Activated CD4-positive, alpha-beta T cell treated with anti-CD3 and anti-CD28 coated beads for 36 hours (primary cell): ENCODE results near the gene CBX8. TPM values are rescaled to one million over a fixed set of nuclear protein-coding genes. Genes with fewer than 3 reads are reported as not detected.

Experiments used
- ATAC-seq: fragments of 200-7000 bp; cut with Tn5 transposase; one replicate; pipeline ENCODE4 v1.10.0; 2021; ENCODE audit warnings: mild to moderate bottlenecking, moderate library complexity
- CTCF ChIA-PET: fragments of 350-600 bp; sonication (Branson Sonifier 250); formaldehyde crosslinking; loops from one replicate; lab custom pipeline; 2021; ENCODE audit warnings: antibody characterized with exemption; lab: Charles Lee
- POLR2A ChIA-PET: fragments of 350-600 bp; sonication (Branson Sonifier 250); formaldehyde crosslinking; loops from one replicate; lab custom pipeline; 2021; ENCODE audit warnings: antibody characterized with exemption, inconsistent platforms; lab: Charles Lee
- DNase-seq: peaks from one replicate; pipeline ENCODE4 v3.0.0-alpha.2; 2020
- H3K27ac Mint-ChIP-seq: one replicate; pipeline ENCODE4 v1.8.0; 2021; ENCODE audit warnings: mixed read lengths
- H3K27me3 Mint-ChIP-seq: one replicate; pipeline ENCODE4 v1.8.0; 2021; ENCODE audit warnings: mixed read lengths
- H3K36me3 Mint-ChIP-seq: one replicate; pipeline ENCODE4 v1.8.0; 2021; ENCODE audit warnings: low read depth, mixed read lengths
- H3K4me1 Mint-ChIP-seq: one replicate; pipeline ENCODE4 v1.8.0; 2021; ENCODE audit warnings: mixed read lengths
- H3K4me3 Mint-ChIP-seq: one replicate; pipeline ENCODE4 v1.8.0; 2021; ENCODE audit warnings: mild to moderate bottlenecking, moderate library complexity, mixed read lengths
- H3K9me3 Mint-ChIP-seq: one replicate; pipeline ENCODE4 v1.8.0; 2021; ENCODE audit warnings: low read depth, mixed read lengths
- intact Hi-C, 2 experiments: fragments of 100-400 bp; cut with DNase I in 1 of 2; cut with micrococcal nuclease in 1 of 2; formaldehyde crosslinking; loops; one replicate each; pipeline versions ENCODE4 v1.14.2 to v1.15.1; 2022 to 2024; cut with DNase I, micrococcal nuclease
- total RNA-seq, 2 experiments: library from RNA; stranded (reverse); gene quantifications; one replicate each; pipeline ENCODE4 v1.2.3, GENCODE V29; 2021

The CBX8 gene
- total RNA-seq, 2 experiments from 2014 or later, result 4.7 to 6.0 TPM

GRCh38 chr17:79788989-79789942 lies 7.6 kb downstream of the CBX8 start:
- POLR2A ChIA-PET, result interaction anchor here (0.5 kb wide), 1 partner anchor 24 kb away, joined by 3 read pairs; no protein-coding TSS in a partner anchor
- ATAC-seq (no peak), DNase-seq (no peak)
- Mint-ChIP-seq H3K9me3 (no peaks in the 10 kb centered on the region), H3K27ac (no peak overlapping the region), H3K4me1 (peaks cover 4% of the 10 kb centered on the region), H3K27me3 (peaks cover 49% of the 10 kb centered on the region), H3K36me3 (no peaks in the 10 kb centered on the region), H3K4me3 (no peak overlapping the region)
- CTCF ChIA-PET, result interaction anchor here (0.6 to 1.5 kb wide), 15 partner anchors 8 to 407 kb away, joined by 3 to 6 read pairs (median 3); partner anchors contain the start of gene CBX8
- intact Hi-C loops, result no loop called here

- Mint-ChIP-seq H3K27me3 (peaks cover 46% of the 10 kb centered on the region), H3K36me3 (no peaks in the 10 kb centered on the region), H3K27ac (no peak overlapping the region), H3K4me3 (no peak overlapping the region), H3K4me1 (peaks cover 4% of the 10 kb centered on the region), H3K9me3 (no peaks in the 10 kb centered on the region)
- ChIA-PET POLR2A (interaction anchor here (0.5 kb wide), 1 partner anchor 23 kb away, joined by 3 read pairs; no protein-coding TSS in a partner anchor), CTCF (interaction anchor here (0.8 to 1.5 kb wide), 8 partner anchors 9 to 205 kb away, joined by 3 to 6 read pairs (median 4); partner anchors contain the start of gene CBX8)
- ATAC-seq (no peak), DNase-seq (no peak)
- intact Hi-C loops, result no loop called here
Observed at GRCh38 chr17:79788455-79788854, 8.4 kb downstream of the CBX8 start.

GRCh38 chr17:79786930-79787643 lies 9.8 kb downstream of the CBX8 start:
- H3K36me3 Mint-ChIP-seq, result no peaks in the 10 kb centered on the region
- H3K4me3 Mint-ChIP-seq, result no peak overlapping the region
- H3K27me3 Mint-ChIP-seq, result peaks cover 47% of the 10 kb centered on the region
- no peak for ATAC-seq
- intact Hi-C loops, result no loop called here
- POLR2A ChIA-PET, result no interaction called here
- H3K4me1 Mint-ChIP-seq, result peaks cover 4% of the 10 kb centered on the region
- CTCF ChIA-PET, result interaction anchor here (0.7 to 1.4 kb wide), 3 partner anchors 129 to 477 kb away, joined by 3 to 4 read pairs (median 4); no protein-coding TSS in a partner anchor
- DNase-seq, result no peak
- no peak overlapping the region for H3K27ac Mint-ChIP-seq
- H3K9me3 Mint-ChIP-seq, result no peaks in the 10 kb centered on the region

DNA sequence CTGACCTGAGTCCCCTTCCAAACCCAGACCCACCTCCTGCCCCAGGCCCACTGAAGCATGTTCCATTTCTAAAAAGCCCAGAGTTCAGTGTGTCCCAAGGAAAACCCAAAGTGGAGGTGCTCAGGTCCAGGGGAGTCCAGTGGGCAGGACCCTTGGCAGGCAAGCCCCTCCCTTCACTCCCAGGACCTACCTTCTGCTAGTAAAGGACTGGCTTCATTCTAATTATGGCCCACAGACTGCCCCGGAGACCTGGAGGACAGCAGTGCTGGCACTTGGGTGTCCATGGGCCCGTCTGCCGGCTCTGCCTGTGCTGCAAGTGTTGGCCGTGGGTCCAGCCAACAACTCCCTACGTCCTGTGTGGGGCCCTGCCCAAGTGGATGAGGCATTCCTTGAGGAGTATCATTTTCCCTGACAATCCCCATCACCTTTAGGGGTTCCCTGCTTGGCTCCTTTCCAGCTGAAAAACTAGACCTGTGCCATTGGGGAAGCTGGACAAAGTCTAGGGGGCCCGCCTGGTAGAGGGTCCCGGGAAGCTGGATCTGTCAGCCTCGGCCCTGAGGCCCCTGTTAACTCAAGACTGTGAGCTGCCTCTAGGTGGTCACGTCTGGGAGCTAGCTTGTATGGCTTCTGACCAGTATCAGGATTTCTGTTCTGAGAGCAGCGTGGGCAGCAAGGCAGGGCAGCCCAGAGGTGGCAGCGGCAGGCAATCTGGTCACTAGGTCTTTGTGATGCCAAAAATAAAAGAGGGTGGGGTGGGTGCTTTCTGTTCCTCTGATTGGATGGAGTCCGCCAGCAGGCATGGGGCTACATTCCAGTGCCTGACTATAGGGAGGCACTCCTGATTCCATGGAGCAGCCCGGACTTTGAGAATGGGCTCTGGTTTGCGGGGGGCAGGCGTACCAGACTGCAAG lies 10.7 kb downstream of the CBX8 start:
- CTCF ChIA-PET, result interaction anchor here (0.7 to 1.4 kb wide), 3 partner anchors 9 to 478 kb away, joined by 4 read pairs; no protein-coding TSS in a partner anchor
- intact Hi-C loops, result no loop called here
- Mint-ChIP-seq H3K4me1 (peaks cover 5% of the 10 kb centered on the region), H3K27me3 (peaks cover 46% of the 10 kb centered on the region), H3K27ac (no peak overlapping the region), H3K36me3 (no peaks in the 10 kb centered on the region), H3K4me3 (no peak overlapping the region), H3K9me3 (no peaks in the 10 kb centered on the region)
- no peak for DNase-seq
- POLR2A ChIA-PET, result no interaction called here
- ATAC-seq, result no peak

DNA sequence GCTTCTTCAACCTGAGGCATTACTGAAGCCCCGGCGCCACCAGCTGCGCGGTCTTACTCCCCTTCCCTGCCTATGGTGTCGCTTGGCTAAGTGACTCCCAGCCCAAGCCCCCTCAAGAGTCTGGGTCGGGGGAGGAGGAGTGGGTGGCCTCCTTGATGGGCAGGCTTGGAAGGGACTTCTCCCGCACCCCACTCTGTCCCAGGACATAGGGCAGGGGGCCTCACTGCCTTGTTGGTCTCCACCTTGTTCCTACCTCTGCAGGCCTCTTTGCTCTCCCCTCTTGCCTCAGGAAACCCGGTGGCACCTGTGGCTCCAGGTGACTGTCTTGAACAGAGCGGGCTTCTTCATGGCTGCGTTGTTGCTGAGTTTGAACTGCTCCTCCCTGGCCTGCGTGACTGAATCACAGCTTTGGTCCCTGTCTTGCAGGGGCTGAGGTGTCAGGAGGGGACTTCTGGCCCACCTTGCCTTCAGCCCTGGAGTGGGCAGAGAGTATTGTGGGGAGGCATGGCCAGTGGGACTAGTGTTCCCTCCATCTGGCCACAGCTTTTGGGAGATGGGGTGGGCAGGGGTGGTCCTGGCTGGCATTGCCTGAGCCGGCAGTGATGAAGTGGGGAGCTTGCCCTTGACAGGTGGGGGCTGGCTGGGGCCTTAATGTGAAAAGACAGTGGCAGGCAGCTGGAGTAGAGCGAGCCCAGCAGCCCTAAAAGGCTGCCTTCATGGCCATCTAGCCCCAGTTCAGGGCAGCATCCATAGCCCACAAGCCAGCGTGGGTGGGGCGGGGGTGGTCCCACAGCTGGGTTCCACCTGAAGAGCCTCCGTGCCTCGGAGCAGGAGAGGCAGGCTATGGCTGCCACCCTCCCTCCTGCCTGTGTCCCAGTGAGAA lies 11.6 kb downstream of the CBX8 start:
- Mint-ChIP-seq H3K4me1 (peaks cover 2% of the 10 kb centered on the region), H3K27ac (no peak overlapping the region), H3K4me3 (no peak overlapping the region), H3K27me3 (peaks cover 47% of the 10 kb centered on the region), H3K36me3 (no peaks in the 10 kb centered on the region), H3K9me3 (no peaks in the 10 kb centered on the region)
- DNase-seq (no peak), ATAC-seq (no peak)
- ChIA-PET CTCF (interaction anchor here (0.6 kb wide), 2 partner anchors 39 to 1603 kb away, joined by 3 read pairs; no protein-coding TSS in a partner anchor), POLR2A (interaction anchor here (0.5 kb wide), 1 partner anchor 253 kb away, joined by 5 read pairs; no protein-coding TSS in a partner anchor)
- intact Hi-C loops, result no loop called here

GRCh38 chr17:79784353-79785016 lies 12.4 kb downstream of the CBX8 start:
- CTCF ChIA-PET, result interaction anchor here (0.6 kb wide), 2 partner anchors 39 to 1602 kb away, joined by 3 read pairs; no protein-coding TSS in a partner anchor
- Mint-ChIP-seq H3K27me3 (peaks cover 52% of the 10 kb centered on the region), H3K36me3 (no peaks in the 10 kb centered on the region), H3K4me1 (peaks cover 2% of the 10 kb centered on the region), H3K9me3 (no peaks in the 10 kb centered on the region), H3K4me3 (no peak overlapping the region), H3K27ac (no peak overlapping the region)
- POLR2A ChIA-PET, result no interaction called here
- intact Hi-C loops, result no loop called here
- no peak for DNase-seq
- ATAC-seq, result no peak

DNA sequence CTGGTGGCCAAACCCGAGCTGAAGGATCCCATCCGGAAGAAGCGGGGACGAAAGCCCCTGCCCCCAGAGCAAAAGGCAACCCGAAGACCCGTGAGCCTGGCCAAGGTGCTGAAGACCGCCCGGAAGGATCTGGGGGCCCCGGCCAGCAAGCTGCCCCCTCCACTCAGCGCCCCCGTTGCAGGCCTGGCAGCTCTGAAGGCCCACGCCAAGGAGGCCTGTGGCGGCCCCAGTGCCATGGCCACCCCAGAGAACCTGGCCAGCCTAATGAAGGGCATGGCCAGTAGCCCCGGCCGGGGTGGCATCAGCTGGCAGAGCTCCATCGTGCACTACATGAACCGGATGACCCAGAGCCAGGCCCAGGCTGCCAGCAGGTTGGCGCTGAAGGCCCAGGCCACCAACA lies 13.0 kb downstream of the CBX8 start:
- POLR2A ChIA-PET, result no interaction called here
- peaks cover 53% of the 10 kb centered on the region for H3K27me3 Mint-ChIP-seq
- H3K27ac Mint-ChIP-seq, result no peak overlapping the region
- no peaks in the 10 kb centered on the region for H3K36me3 Mint-ChIP-seq
- H3K4me1 Mint-ChIP-seq, result peaks cover 4% of the 10 kb centered on the region
- DNase-seq (no peak), ATAC-seq (no peak)
- no peaks in the 10 kb centered on the region for H3K9me3 Mint-ChIP-seq
- H3K4me3 Mint-ChIP-seq, result no peak overlapping the region
- intact Hi-C loops, result no loop called here
- CTCF ChIA-PET, result interaction anchor here (0.6 kb wide), 1 partner anchor 20 kb away, joined by 4 read pairs; no protein-coding TSS in a partner anchor

DNA sequence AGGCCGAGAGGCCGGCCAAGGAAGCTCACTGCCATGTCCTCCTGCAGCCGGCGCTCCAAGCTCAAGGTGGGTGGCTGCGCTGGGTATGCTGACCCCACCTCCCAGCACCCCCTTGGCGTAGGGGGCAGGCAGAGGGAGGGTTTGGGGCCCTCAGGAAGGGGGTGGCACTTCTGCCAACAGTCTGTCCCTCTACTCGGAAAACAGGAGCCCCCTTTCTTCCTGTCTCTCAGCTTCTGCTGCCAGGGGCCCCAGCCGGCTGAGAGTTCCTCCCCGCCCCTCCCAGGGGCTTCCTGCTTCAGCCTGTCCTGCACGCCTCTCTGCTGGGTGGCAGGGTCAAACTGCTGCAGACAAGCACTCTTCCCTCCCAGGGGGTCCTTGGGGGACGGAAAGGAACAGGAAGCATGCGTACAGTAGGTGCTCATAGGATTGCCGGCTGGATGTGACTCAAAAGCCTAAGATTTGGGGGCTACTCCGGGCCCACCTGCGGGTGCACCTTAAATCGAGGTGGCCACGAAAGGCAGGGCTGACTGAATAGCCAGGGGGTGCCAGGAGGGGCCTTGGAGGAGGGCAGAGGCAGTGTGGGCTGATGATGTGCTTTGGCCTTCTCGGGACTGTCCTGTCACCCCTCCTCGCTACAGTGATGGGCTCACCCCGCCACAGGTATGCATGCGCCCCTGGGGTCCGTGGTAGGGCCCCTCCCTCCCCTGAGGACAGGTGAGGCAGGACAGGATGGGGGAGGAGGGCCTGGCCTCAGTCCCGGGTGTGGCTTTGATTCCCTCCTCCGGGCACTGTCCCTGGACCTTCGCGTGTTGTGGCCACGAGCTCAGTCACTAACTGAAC lies 14.9 kb downstream of the CBX8 start:
- Mint-ChIP-seq H3K27ac (no peak overlapping the region), H3K36me3 (no peaks in the 10 kb centered on the region), H3K27me3 (peaks cover 46% of the 10 kb centered on the region), H3K4me3 (no peak overlapping the region), H3K4me1 (peaks cover 12% of the 10 kb centered on the region), H3K9me3 (no peaks in the 10 kb centered on the region)
- ChIA-PET POLR2A (interaction anchor here (0.6 to 1.4 kb wide), 2 partner anchors 11 to 15 kb away, joined by 4 to 5 read pairs; partner anchors contain the start of gene CBX8), CTCF (interaction anchor here (0.6 kb wide), 1 partner anchor 217 kb away, joined by 3 read pairs; no protein-coding TSS in a partner anchor)
- intact Hi-C loops, result no loop called here
- ATAC-seq, result no peak
- no peak for DNase-seq
